GM12874 (cell line): Measurements from ENCODE around the gene GPC1.

Experiments used
- TF ChIP-seq, protein P1 (sequence below): IDR thresholded peaks from 2 replicates; pipeline ENCODE4 v1.5.1; 2011; ENCODE audit warnings: low read depth, mild to moderate bottlenecking, control low read depth, low read length, moderate library complexity; ENCODE audit not compliant: insufficient read depth

The GPC1 gene

DNA sequence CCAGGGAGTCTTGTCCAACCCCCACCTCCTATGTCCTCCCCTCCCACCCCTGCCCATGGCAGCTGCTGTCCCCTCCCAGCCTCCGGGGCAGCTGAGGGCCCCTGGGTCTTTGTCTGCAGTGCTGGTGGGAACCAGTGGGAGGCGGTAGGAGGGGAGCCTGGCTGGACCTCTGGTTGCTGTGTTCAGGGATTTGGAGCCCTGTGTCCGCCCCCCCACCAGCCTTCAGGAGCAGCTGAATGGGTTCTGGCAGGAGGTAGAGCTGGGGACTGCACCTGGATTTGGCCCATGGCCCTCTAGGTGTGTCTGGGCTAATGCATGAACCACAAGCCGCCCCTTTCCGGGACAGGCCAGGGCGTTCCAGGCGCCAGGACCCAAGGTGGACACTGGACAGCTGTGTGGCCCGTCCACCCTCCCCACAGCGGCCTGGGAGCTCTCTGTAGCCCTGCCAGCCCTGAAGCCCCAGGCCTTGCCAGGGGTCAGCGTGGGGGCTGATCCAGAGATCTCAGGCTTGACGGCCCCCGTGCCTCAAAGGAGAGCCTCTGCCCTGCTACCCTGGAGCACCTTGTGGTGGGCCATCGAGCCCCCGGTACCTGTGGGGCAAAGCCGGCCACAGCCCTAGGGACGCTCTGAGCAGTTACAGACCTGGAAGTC is 25.4 kb downstream of the GPC1 start:
- TF ChIP-seq, protein P1, sequence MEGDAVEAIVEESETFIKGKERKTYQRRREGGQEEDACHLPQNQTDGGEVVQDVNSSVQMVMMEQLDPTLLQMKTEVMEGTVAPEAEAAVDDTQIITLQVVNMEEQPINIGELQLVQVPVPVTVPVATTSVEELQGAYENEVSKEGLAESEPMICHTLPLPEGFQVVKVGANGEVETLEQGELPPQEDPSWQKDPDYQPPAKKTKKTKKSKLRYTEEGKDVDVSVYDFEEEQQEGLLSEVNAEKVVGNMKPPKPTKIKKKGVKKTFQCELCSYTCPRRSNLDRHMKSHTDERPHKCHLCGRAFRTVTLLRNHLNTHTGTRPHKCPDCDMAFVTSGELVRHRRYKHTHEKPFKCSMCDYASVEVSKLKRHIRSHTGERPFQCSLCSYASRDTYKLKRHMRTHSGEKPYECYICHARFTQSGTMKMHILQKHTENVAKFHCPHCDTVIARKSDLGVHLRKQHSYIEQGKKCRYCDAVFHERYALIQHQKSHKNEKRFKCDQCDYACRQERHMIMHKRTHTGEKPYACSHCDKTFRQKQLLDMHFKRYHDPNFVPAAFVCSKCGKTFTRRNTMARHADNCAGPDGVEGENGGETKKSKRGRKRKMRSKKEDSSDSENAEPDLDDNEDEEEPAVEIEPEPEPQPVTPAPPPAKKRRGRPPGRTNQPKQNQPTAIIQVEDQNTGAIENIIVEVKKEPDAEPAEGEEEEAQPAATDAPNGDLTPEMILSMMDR, result peak; percentile 14; the same call in 1 of the 2 replicates

GRCh38 chr2:240461471-240462072 is 26.1 kb downstream of the GPC1 start:
- TF ChIP-seq, protein P1, result no peak

- TF ChIP-seq, protein P1, result no peak
Measured at GRCh38 chr2:240462073-240462706, 26.7 kb downstream of the GPC1 start.

DNA sequence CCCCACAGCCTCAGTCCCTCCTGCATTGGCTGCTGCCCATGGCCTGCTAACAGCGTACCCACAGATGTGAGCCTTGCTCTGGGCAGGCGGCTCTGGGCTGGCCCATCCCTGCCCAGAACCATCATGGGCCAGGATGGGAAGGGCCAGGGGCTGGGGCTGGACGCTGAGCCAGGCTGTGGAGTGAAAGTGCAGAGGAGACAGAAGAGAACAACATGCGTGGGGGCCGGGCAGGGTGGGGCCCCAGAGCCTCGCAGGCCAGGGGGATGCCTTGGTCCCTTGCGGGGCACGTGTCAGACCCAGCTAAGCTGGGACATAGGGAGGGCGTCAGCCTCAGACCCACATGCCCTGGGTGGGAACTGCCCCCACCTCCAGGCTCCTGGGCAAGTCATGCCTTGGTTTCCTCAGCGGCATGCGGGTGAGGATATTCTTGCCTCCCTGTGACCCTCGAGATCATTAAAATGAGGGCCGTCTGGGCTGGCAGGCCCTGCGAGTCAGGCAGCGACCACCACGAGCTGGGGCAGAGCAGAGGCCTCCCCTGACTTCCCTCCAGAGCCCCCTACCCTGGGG is 27.3 kb downstream of the GPC1 start:
- TF ChIP-seq, protein P1, result no peak

DNA sequence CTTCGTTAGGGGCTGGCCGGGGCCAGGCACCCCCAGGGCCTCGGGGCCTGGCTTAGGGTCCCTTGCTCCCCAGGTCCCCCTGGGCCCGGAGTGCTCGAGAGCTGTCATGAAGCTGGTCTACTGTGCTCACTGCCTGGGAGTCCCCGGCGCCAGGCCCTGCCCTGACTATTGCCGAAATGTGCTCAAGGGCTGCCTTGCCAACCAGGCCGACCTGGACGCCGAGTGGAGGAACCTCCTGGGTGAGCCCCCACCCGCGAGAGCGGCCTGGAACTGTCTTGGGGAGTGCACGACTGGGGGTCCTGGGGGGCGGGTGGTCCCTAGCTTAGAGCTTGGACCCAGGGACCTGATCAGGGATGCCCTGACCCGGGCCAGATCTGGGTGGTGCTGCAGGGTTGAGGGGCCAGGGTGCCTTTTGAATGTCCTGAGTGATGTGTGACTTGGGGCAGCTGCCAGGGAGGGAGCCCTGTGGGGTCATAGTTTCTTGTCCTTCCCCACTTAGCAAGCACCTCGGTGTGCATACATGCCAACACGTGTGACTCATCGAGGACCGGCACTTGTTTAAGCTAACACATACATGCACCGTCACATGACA is 27.9 kb downstream of the GPC1 start:
- TF ChIP-seq, protein P1, result no peak

GRCh38 chr2:240463866-240464481 is 28.5 kb downstream of the GPC1 start:
- TF ChIP-seq, protein P1, result no peak
